Loucy (cell line): ENCODE data around the gene SSBP3.

Experiments used
- H2AFZ ChIP-seq: fragments of 200-600 bp; sonication (generic); 2 replicates; pipeline ENCODE4 v1.6.0; 2016; ENCODE audit warnings: antibody characterized with exemption, mild to moderate bottlenecking, low read length, moderate library complexity
- H3F3A ChIP-seq: fragments of 200-600 bp; 2 replicates; pipeline ENCODE4 v1.6.0; 2016; ENCODE audit warnings: antibody characterized with exemption, low read depth, mild to moderate bottlenecking
- H3K27me3 ChIP-seq: fragments of 200-600 bp; sonication (generic); 2 replicates; pipeline ENCODE4 v1.6.1; 2014; ENCODE audit warnings: low read length, mild to moderate bottlenecking; ENCODE audit not compliant: insufficient read depth, poor library complexity, severe bottlenecking
- H3K36me3 ChIP-seq: fragments of 200-600 bp; sonication (generic); 2 replicates; pipeline ENCODE4 v1.6.1; 2016; ENCODE audit warnings: low read length; ENCODE audit not compliant: insufficient read depth
- H3K4me1 ChIP-seq: fragments of 200-600 bp; sonication (generic); 2 replicates; pipeline ENCODE4 v1.5.1; 2014; ENCODE audit warnings: low read length, mild to moderate bottlenecking; ENCODE audit not compliant: insufficient read depth, poor library complexity, severe bottlenecking
- H3K4me2 ChIP-seq: fragments of 200-600 bp; sonication (generic); 2 replicates; pipeline ENCODE4 v1.6.0; 2014; ENCODE audit warnings: antibody characterized with exemption, low read length, low read depth, mild to moderate bottlenecking; ENCODE audit not compliant: poor library complexity, severe bottlenecking
- H3K4me3 ChIP-seq: fragments of 200-600 bp; sonication (generic); 2 replicates; pipeline ENCODE4 v1.5.1; 2014; ENCODE audit warnings: low read length, mild to moderate bottlenecking, mixed read lengths; ENCODE audit not compliant: poor library complexity, severe bottlenecking
- H3K79me2 ChIP-seq: fragments of 200-600 bp; sonication (generic); 2 replicates; pipeline ENCODE4 v1.6.1; 2014; ENCODE audit warnings: low read length; ENCODE audit not compliant: insufficient read depth
- H3K9ac ChIP-seq: fragments of 200-600 bp; sonication (generic); 2 replicates; pipeline ENCODE4 v1.6.0; 2014; ENCODE audit warnings: mild to moderate bottlenecking, low read depth, low read length, moderate library complexity; ENCODE audit not compliant: poor library complexity, severe bottlenecking
- H3K9me2 ChIP-seq: fragments of 200-600 bp; sonication (generic); replicated peaks from 2 replicates; pipeline ENCODE4 v1.6.1; 2016; ENCODE audit warnings: low read depth, low read length, mixed read lengths
- H3K9me3 ChIP-seq: fragments of 200-600 bp; sonication (generic); 2 replicates; pipeline ENCODE4 v1.6.1; 2014; ENCODE audit warnings: mild to moderate bottlenecking, antibody characterized with exemption, low read length, low read depth; ENCODE audit not compliant: insufficient read depth
- H4K20me1 ChIP-seq: fragments of 200-600 bp; sonication (generic); 2 replicates; pipeline ENCODE4 v1.6.0; 2014; ENCODE audit warnings: antibody characterized with exemption, low read length, mild to moderate bottlenecking; ENCODE audit not compliant: insufficient read depth, poor library complexity, severe bottlenecking
- CTCF ChIP-seq: fragments of 200-600 bp; sonication (generic); conservative IDR thresholded peaks from 2 replicates; pipeline ENCODE4 v1.5.1; 2014; ENCODE audit warnings: mild to moderate bottlenecking, antibody characterized with exemption, low read length
- EZH2phosphoT487 ChIP-seq: fragments of 200-600 bp; IDR thresholded peaks from 2 replicates; pipeline ENCODE4 v1.6.1; 2018; ENCODE audit warnings: antibody characterized with exemption, mild to moderate bottlenecking, moderate library complexity, borderline replicate concordance

SSBP3 gene

GRCh38 chr1:54199151-54199764 is 206.9 kb downstream of the SSBP3 start:
- peak overlapping the region; percentile 86 for H3K4me3 ChIP-seq
- peak overlapping the region; percentile 91 for H3K9ac ChIP-seq
- peaks cover 44% of the 10 kb centered on the region for H3K79me2 ChIP-seq

GRCh38 chr1:54193453-54193852 is 212.7 kb downstream of the SSBP3 start:
- no peaks in the 10 kb centered on the region for H3K36me3 ChIP-seq
- no peaks in the 10 kb centered on the region for H3K4me1 ChIP-seq
- no peaks in the 10 kb centered on the region for H3K27me3 ChIP-seq
- no peaks in the 10 kb centered on the region for H3K79me2 ChIP-seq
- H2AFZ ChIP-seq, result no peak overlapping the region
- no peak overlapping the region for H3K9ac ChIP-seq
- TF ChIP-seq CTCF, result no peak
- H4K20me1 ChIP-seq, result no peaks in the 10 kb centered on the region
- H3K4me2 ChIP-seq, result no peak overlapping the region
- H3K9me3 ChIP-seq, result no peaks in the 10 kb centered on the region
- no peaks in the 10 kb centered on the region for H3K9me2 ChIP-seq
- H3K4me3 ChIP-seq, result no peak overlapping the region
- H3F3A ChIP-seq, result no peaks in the 10 kb centered on the region

More at GRCh38 chr1:54199151-54199764, 206.9 kb downstream of the SSBP3 start:
- no peaks in the 10 kb centered on the region for H3K9me2 ChIP-seq
- H3K27me3 ChIP-seq, result no peaks in the 10 kb centered on the region
- H3F3A ChIP-seq, result no peaks in the 10 kb centered on the region
- H3K36me3 ChIP-seq, result no peaks in the 10 kb centered on the region
- peaks cover 32% of the 10 kb centered on the region for H3K4me1 ChIP-seq
- no peak for TF ChIP-seq EZH2phosphoT487
- TF ChIP-seq CTCF, result no peak
- peak overlapping the region; percentile 80; the same call in 1 of the 2 replicates for H2AFZ ChIP-seq
- H3K4me2 ChIP-seq, result peak overlapping the region; percentile 90
- no peaks in the 10 kb centered on the region for H3K9me3 ChIP-seq
- H4K20me1 ChIP-seq, result peaks cover 17% of the 10 kb centered on the region

GRCh38 chr1:54191525-54191924 is 214.7 kb downstream of the SSBP3 start:
- H3K4me1 ChIP-seq, result no peaks in the 10 kb centered on the region
- H3K36me3 ChIP-seq, result no peaks in the 10 kb centered on the region
- no peaks in the 10 kb centered on the region for H4K20me1 ChIP-seq
- TF ChIP-seq CTCF (no peak), EZH2phosphoT487 (no peak)
- no peaks in the 10 kb centered on the region for H3K9me2 ChIP-seq
- no peak overlapping the region for H3K4me3 ChIP-seq
- H3K27me3 ChIP-seq, result no peaks in the 10 kb centered on the region
- no peak overlapping the region for H3K4me2 ChIP-seq
- no peak overlapping the region for H3K9ac ChIP-seq
- no peak overlapping the region for H2AFZ ChIP-seq
- H3F3A ChIP-seq, result no peaks in the 10 kb centered on the region
- H3K79me2 ChIP-seq, result no peaks in the 10 kb centered on the region
- H3K9me3 ChIP-seq, result no peaks in the 10 kb centered on the region
